VCaP (cell line): ENCODE measurements around the gene NDUFV2.
"Not testable (repeated sequence)": the region's sequence is repeated elsewhere in the genome, so short reads cannot be mapped to it uniquely, and the experiment has no call there.

ENCODE experiments used
- H3K27ac ChIP-seq: fragments of 450-650 bp; 2 replicates; pipeline ENCODE4 v1.5.1; 2017
- TF ChIP-seq, protein P1 (sequence below): fragments of 450-650 bp; conservative IDR thresholded peaks from 2 replicates; pipeline ENCODE4 v1.5.1; 2017; ENCODE audit warnings: mild to moderate bottlenecking, moderate library complexity

The NDUFV2 gene

DNA sequence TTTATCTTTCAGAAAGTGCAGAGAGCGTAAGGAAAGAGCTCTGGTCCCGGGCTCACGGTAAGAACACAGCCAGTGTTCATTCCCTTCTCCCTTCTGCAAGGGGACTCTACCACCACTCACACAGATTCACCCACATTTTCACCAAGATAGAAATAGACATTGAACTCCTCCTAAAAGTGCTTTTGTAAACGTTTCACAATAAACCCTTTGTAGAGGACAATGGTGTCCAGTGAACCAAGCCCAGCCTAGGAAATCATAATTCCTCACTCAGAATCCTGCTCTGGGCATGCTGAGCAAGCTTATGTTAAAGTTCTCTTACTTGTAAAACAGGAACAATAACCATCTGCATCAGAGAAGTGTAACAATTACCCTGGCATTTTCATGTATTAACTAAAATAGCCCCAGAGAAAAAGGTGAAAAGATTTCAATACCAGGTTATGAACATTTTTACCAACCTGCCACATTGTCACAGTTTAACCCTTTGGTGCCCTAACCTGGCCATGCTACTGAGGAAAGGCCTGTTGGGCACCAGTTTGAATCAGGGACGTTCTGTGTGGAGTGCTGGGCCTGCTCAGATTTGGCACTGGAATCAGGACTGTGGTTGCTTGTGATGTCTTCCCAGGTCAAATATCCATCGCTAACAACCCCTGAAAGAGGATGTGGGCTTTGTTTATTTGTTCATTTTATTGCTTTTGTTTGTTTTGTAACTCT, 22.5 kb upstream of the NDUFV2 start:
- peak overlapping the region; percentile 14; the same call in 1 of the 2 replicates for H3K27ac ChIP-seq
- TF ChIP-seq, protein P1, sequence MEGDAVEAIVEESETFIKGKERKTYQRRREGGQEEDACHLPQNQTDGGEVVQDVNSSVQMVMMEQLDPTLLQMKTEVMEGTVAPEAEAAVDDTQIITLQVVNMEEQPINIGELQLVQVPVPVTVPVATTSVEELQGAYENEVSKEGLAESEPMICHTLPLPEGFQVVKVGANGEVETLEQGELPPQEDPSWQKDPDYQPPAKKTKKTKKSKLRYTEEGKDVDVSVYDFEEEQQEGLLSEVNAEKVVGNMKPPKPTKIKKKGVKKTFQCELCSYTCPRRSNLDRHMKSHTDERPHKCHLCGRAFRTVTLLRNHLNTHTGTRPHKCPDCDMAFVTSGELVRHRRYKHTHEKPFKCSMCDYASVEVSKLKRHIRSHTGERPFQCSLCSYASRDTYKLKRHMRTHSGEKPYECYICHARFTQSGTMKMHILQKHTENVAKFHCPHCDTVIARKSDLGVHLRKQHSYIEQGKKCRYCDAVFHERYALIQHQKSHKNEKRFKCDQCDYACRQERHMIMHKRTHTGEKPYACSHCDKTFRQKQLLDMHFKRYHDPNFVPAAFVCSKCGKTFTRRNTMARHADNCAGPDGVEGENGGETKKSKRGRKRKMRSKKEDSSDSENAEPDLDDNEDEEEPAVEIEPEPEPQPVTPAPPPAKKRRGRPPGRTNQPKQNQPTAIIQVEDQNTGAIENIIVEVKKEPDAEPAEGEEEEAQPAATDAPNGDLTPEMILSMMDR: no peak

DNA sequence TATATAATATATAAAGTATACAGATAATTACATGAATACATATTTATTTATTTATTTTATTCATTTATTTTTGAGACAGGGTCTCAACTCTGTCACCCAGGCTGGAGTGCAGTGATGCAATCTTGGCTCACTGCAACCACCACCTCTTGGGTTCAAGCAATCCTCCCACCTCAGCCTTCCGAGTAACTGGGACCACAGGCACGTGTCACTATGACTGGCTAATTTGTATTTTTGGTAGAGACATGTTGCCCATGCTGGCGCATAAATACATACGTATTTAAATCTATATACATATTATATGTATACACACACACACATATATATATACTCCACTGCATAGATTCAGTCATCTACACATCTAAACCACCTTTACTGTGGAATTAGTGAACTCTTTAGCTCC, 20.6 kb upstream of the NDUFV2 start:
- H3K27ac ChIP-seq: no peak overlapping the region
- TF ChIP-seq, protein P1: no peak

- H3K27ac ChIP-seq: no peak overlapping the region
- TF ChIP-seq, protein P1: no peak
Measured at GRCh38 chr18:9082711-9083510, 19.6 kb upstream of the NDUFV2 start.

DNA sequence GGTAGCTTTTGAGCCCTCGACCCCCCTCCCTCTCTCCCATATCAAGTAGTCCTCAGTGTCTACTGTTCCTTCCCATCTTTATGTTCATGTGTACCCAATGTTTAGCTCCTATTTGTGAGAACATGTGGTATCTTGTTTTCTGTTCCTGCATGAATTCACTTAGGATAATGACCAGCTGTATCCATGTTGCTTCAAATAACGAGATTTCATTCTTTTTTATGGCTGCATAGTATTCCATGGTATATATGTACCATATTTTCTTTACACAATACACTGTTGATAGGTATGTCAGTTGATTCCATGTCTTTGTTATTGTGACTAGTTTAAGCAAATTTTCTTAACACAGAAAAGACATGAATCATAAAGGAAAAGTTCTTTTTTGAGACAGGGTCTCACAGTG, 16.5 kb upstream of the NDUFV2 start:
- H3K27ac ChIP-seq: no peak overlapping the region
- TF ChIP-seq, protein P1: no peak

DNA sequence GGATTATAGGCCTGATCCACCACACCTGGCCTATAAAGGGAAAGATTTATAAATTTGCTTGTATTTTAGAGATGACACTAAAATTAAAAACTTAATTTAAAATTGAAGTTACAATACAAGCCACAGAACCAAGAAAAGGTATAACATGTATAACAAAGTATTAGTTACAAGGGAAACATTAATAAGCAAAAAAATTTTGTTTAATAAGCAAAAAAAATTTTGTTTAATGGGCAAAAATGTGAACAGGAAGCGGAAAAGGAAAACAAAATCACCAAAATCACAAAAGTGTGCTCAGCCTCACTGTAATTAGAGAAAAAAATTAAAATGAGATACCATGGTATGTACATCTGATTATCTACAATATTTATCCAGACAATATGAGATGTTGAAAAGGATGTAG, 15.9 kb upstream of the NDUFV2 start:
- no peak overlapping the region for H3K27ac ChIP-seq
- TF ChIP-seq, protein P1: no peak

DNA sequence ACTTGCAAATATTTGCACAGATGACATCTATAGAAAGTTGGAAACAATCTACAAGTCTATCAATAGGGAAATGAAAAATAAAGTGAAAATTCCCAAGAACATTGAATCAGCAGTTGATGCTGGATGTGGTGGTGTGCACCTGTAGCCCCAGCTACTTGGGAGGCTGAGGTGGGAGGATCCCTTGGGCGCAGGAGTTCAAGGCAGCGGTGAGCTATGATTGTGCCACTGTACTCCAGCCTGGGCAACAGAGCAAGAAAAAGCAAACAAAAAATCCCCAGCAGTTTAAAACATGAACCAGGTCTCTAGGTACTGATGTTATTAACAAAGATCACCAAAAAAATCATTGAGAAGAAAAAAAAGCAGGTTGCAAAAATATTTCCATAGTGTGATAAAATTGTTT, 15.4 kb upstream of the NDUFV2 start:
- H3K27ac ChIP-seq: no peak overlapping the region
- TF ChIP-seq, protein P1: no peak

- no peak overlapping the region for H3K27ac ChIP-seq
- TF ChIP-seq, protein P1: no peak
Measured at GRCh38 chr18:9088252-9088651, 14.2 kb upstream of the NDUFV2 start.

DNA sequence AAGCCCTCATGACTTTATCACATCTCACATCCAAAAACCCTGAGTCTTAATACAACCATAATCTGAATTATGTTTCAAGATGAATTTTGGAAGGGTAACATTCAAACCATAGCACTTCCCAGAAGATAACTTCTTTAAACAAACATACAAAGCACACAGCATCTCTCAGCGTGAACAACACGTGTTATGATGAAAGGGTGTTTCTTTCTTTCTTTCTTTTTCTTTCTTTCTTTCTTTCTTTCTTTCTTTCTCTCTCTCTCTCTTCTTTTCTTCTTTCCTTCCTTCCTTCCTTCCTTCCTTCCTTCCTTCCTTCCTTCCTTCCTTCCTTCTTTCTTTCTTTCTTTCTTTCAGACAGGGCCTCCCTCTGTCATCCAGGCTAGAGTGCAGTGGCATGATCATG, 13.8 kb upstream of the NDUFV2 start:
- H3K27ac ChIP-seq: not testable (repeated sequence)
